H9 (cell line): ENCODE results near the gene DPH1. TPM values are rescaled to one million over a fixed set of nuclear protein-coding genes. Genes with fewer than 3 reads are reported as not detected.

Source experiments
- DNase-seq: peaks from one replicate; pipeline ENCODE4 v3.0.0-alpha.2; 2017
- H2AFZ ChIP-seq: one replicate; pipeline ENCODE4 v1.6.1; 2013; ENCODE audit warnings: mild to moderate bottlenecking, low read length, control low read depth, moderate library complexity
- H2AK5ac ChIP-seq: 2 replicates; pipeline ENCODE4 v1.6.1; 2013; ENCODE audit warnings: low read length, control low read depth, mixed read lengths; ENCODE audit not compliant: insufficient read length
- H2BK120ac ChIP-seq: one replicate; pipeline ENCODE4 v1.6.1; 2013; ENCODE audit warnings: low read depth, mild to moderate bottlenecking, low read length, control low read depth, inconsistent platforms; ENCODE audit not compliant: poor library complexity, severe bottlenecking
- H2BK12ac ChIP-seq: 2 replicates; pipeline ENCODE4 v1.6.1; 2013; ENCODE audit warnings: low read length, control low read depth, mixed read lengths, low read depth; ENCODE audit not compliant: insufficient read length
- H2BK15ac ChIP-seq: 2 replicates; pipeline ENCODE4 v1.6.1; 2013; ENCODE audit warnings: low read depth, low read length, control low read depth
- H2BK20ac ChIP-seq: one replicate; pipeline ENCODE4 v1.6.1; 2013; ENCODE audit warnings: low read depth, mild to moderate bottlenecking, low read length, control low read depth, inconsistent platforms; ENCODE audit not compliant: poor library complexity, severe bottlenecking
- H2BK5ac ChIP-seq: 2 replicates; pipeline ENCODE4 v1.6.1; 2013; ENCODE audit warnings: low read length, control low read depth, mixed read lengths; ENCODE audit not compliant: insufficient read length
- H3K14ac ChIP-seq: 2 replicates; pipeline ENCODE4 v1.6.1; 2013; ENCODE audit warnings: low read length, control low read depth; ENCODE audit not compliant: insufficient read depth
- H3K18ac ChIP-seq: 2 replicates; pipeline ENCODE4 v1.6.1; 2013; ENCODE audit warnings: low read depth, mild to moderate bottlenecking, mixed read lengths, low read length, control low read depth; ENCODE audit not compliant: insufficient read length
- H3K23ac ChIP-seq: 2 replicates; pipeline ENCODE4 v1.6.1; 2013; ENCODE audit warnings: low read length, control low read depth, mixed read lengths, low read depth; ENCODE audit not compliant: insufficient read length
- H3K23me2 ChIP-seq: 2 replicates; pipeline ENCODE4 v1.6.1; 2013; ENCODE audit warnings: low read depth, mild to moderate bottlenecking, mixed read lengths, low read length, control low read depth; ENCODE audit not compliant: insufficient read length, poor library complexity, severe bottlenecking
- H3K27ac ChIP-seq: 2 replicates; pipeline ENCODE4 v1.5.1; 2013; ENCODE audit warnings: low read length, control low read depth, mixed read lengths, low read depth; ENCODE audit not compliant: insufficient read length
- H3K27me3 ChIP-seq: 2 replicates; pipeline ENCODE4 v1.6.1; 2013; ENCODE audit warnings: low read length, control low read depth, inconsistent platforms; ENCODE audit not compliant: insufficient read depth
- H3K4ac ChIP-seq: 2 replicates; pipeline ENCODE4 v1.6.1; 2013; ENCODE audit warnings: low read depth, mild to moderate bottlenecking, control low read depth, inconsistent platforms, low read length, moderate library complexity
- H3K4me1 ChIP-seq: 2 replicates; pipeline ENCODE4 v1.6.1; 2013; ENCODE audit warnings: low read length, control low read depth, inconsistent platforms; ENCODE audit not compliant: insufficient read depth
- H3K4me2 ChIP-seq: 2 replicates; pipeline ENCODE4 v1.6.1; 2013; ENCODE audit warnings: low read length, control low read depth, mixed read lengths; ENCODE audit not compliant: insufficient read length, insufficient read depth
- H3K56ac ChIP-seq: 2 replicates; pipeline ENCODE4 v1.6.1; 2013; ENCODE audit warnings: low read depth, mild to moderate bottlenecking, mixed read lengths, low read length, control low read depth; ENCODE audit not compliant: insufficient read length
- H3K79me1 ChIP-seq: 2 replicates; pipeline ENCODE4 v1.6.1; 2013; ENCODE audit warnings: low read depth, mild to moderate bottlenecking, moderate library complexity, low read length, control low read depth, inconsistent platforms; ENCODE audit not compliant: insufficient read depth, poor library complexity, severe bottlenecking
- H3K79me2 ChIP-seq: 2 replicates; pipeline ENCODE4 v1.6.1; 2013; ENCODE audit warnings: low read length, control low read depth, inconsistent platforms; ENCODE audit not compliant: insufficient read depth
- H3K9ac ChIP-seq: 2 replicates; pipeline ENCODE4 v1.6.1; 2013; ENCODE audit warnings: low read length, control low read depth, mixed read lengths; ENCODE audit not compliant: insufficient read length; ENCODE audit errors: extremely low read depth
- H3K9me3 ChIP-seq: one replicate; pipeline ENCODE4 v1.6.1; 2013; ENCODE audit warnings: low read depth, low read length, inconsistent platforms; ENCODE audit not compliant: control insufficient read depth
- H3T11ph ChIP-seq: one replicate; pipeline ENCODE4 v1.6.1; 2013; ENCODE audit warnings: mild to moderate bottlenecking, low read length, control low read depth, inconsistent platforms
- H4K20me1 ChIP-seq: one replicate; pipeline ENCODE4 v1.6.1; 2013; ENCODE audit not compliant: control insufficient read depth, insufficient read length, insufficient read depth
- H4K5ac ChIP-seq: 2 replicates; pipeline ENCODE4 v1.6.1; 2013; ENCODE audit warnings: low read depth, mild to moderate bottlenecking, mixed read lengths, low read length, control low read depth; ENCODE audit not compliant: insufficient read length
- H4K8ac ChIP-seq: replicated peaks from 2 replicates; pipeline ENCODE4 v1.6.1; 2013; ENCODE audit warnings: low read length, control low read depth, mixed read lengths, low read depth; ENCODE audit not compliant: insufficient read length
- H4K91ac ChIP-seq: 2 replicates; pipeline ENCODE4 v1.6.1; 2013; ENCODE audit warnings: low read depth, mild to moderate bottlenecking, moderate library complexity, mixed read lengths, low read length, control low read depth; ENCODE audit not compliant: insufficient read length
- H3K27ac Mint-ChIP-seq, 3 experiments: 2 replicates in 2 of 3; 3 replicates in 1 of 3; pipeline ENCODE4 v1.8.0; 2020 to 2021; ENCODE audit warnings: mixed read lengths in 3 of 3, mild to moderate bottlenecking in 1 of 3, moderate library complexity in 1 of 3
- H3K27me3 Mint-ChIP-seq: 2 replicates; pipeline ENCODE4 v1.8.0; 2021; ENCODE audit warnings: low read depth, mild to moderate bottlenecking, moderate library complexity, mixed read lengths
- H3K36me3 Mint-ChIP-seq, 3 experiments: 2 replicates in 2 of 3; 3 replicates in 1 of 3; pipeline ENCODE4 v1.8.0; 2020 to 2021; ENCODE audit warnings: low read depth in 3 of 3, mixed read lengths in 3 of 3; ENCODE audit not compliant: insufficient read depth in 1 of 3
- H3K4me1 Mint-ChIP-seq, 2 experiments: 2 replicates each; pipeline ENCODE4 v1.8.0; 2020; ENCODE audit warnings: mixed read lengths in 2 of 2
- H3K4me3 Mint-ChIP-seq, 2 experiments: 2 replicates in 1 of 2; 3 replicates in 1 of 2; pipeline ENCODE4 v1.8.0; 2020 to 2021; ENCODE audit warnings: mild to moderate bottlenecking in 2 of 2, mixed read lengths in 2 of 2, moderate library complexity in 1 of 2
- H3K9me3 Mint-ChIP-seq, 2 experiments: 2 replicates in 1 of 2; 3 replicates in 1 of 2; pipeline ENCODE4 v1.8.0; 2020; ENCODE audit warnings: mild to moderate bottlenecking in 2 of 2, mixed read lengths in 2 of 2, moderate library complexity in 1 of 2
- CTCF ChIP-seq: fragments of 200-600 bp; sonication (generic); conservative IDR thresholded peaks from 3 replicates; pipeline ENCODE4 v1.8.0; 2021; ENCODE audit warnings: antibody characterized with exemption, mild to moderate bottlenecking
- WGBS: extraction: QIAGEN DNeasy Blood & Tissue Kit; methylation state at CpG from one replicate; pipeline ENCODE4 v1.1.7; 2013; ENCODE audit warnings: missing lambda C conversion rate, low lambda C conversion rate, mixed read lengths; ENCODE audit not compliant: insufficient read length; ENCODE audit errors: extremely low coverage; 5-methylcytosine and 5-hydroxymethylcytosine counted together
- total RNA-seq: library from RNA; stranded (reverse); gene quantifications from 2 replicates; pipeline ENCODE4 v1.2.1, GENCODE V29; 2021

Gene DPH1
- total RNA-seq, 1 experiment from 2014 or later: 27.5 TPM

GRCh38 chr17:2024572-2025219, 5.3 kb upstream of the DPH1 start:
- Histone ChIP-seq H3K79me2 (no peaks in the 10 kb centered on the region), H3K56ac (no peak overlapping the region), H3K9me3 (no peaks in the 10 kb centered on the region), H4K91ac (no peak overlapping the region), H3K23ac (no peak overlapping the region), H3K18ac (no peak overlapping the region), H2BK15ac (no peak overlapping the region), H3K4me2 (peak overlapping the region; percentile 50), H2AFZ (no peak overlapping the region), H3K79me1 (no peaks in the 10 kb centered on the region), H4K20me1 (no peaks in the 10 kb centered on the region), H4K8ac (no peak overlapping the region), H3K14ac (no peak overlapping the region), H3K27me3 (peaks cover 65% of the 10 kb centered on the region), H2BK12ac (no peak overlapping the region), H3K4ac (no peak overlapping the region), H2BK120ac (no peak overlapping the region), H4K5ac (no peak overlapping the region), H3K23me2 (peaks cover 23% of the 10 kb centered on the region), H2BK20ac (no peak overlapping the region), H3K9ac (no peak overlapping the region), H2AK5ac (no peak overlapping the region), H3T11ph (no peak overlapping the region), H3K4me1 (no peaks in the 10 kb centered on the region), H2BK5ac (no peak overlapping the region), H3K27ac (no peak overlapping the region)
- WGBS: no CpG with 5 or more reads among the region's 73 CpGs
- Mint-ChIP-seq H3K27ac (no peak overlapping the region), H3K9me3 (peaks cover 5 to 6% of the 10 kb centered on the region in 2 experiments; a peak in 4 of 5 replicates), H3K36me3 (no peaks in the 10 kb centered on the region; a peak in 1 of 7 replicates), H3K27me3 (peaks cover 95% of the 10 kb centered on the region), H3K4me3 (peak overlapping the region; percentile 30 to 81; a peak in 3 of 5 replicates), H3K4me1 (peaks cover 9 to 19% of the 10 kb centered on the region in 2 experiments)
- TF ChIP-seq CTCF: no peak
- no peak for DNase-seq
